ENCODE measurements around the gene CREBL2.
"Not testable (repeated sequence)": the region's sequence is repeated elsewhere in the genome, so short reads cannot be mapped to it uniquely, and the experiment has no call there.

Gene CREBL2

GRCh38 chr12:12609692-12610091, 2.0 kb upstream of the CREBL2 start:
- POLR2A ChIA-PET = no interaction called here
- no peak for TF ChIP-seq CTCF (IDR thresholded peaks at IDR 0.05; ENCODE audit: control extremely low read depth, extremely low read depth, low read depth, missing control alignments)
- DNase-seq (ENCODE audit: extremely low spot score) = no peak
- CTCF ChIA-PET = interaction anchor here (1.6 to 3.6 kb wide), 2 partner anchors 45 to 233 kb away, joined by 6 to 15 read pairs; no protein-coding TSS in a partner anchor

GRCh38 chr12:12610711-12611110, 965 bp upstream of the CREBL2 start:
- DNase-seq (ENCODE audit: extremely low spot score) = no peak
- CTCF ChIA-PET = interaction anchor here (1.3 to 1.6 kb wide), 2 partner anchors 234 kb away, joined by 5 to 6 read pairs; no protein-coding TSS in a partner anchor
- POLR2A ChIA-PET = no interaction called here
- TF ChIP-seq CTCF (IDR thresholded peaks at IDR 0.05; ENCODE audit: control extremely low read depth, extremely low read depth, low read depth, missing control alignments) = no peak

- DNase-seq (ENCODE audit: extremely low spot score) = peak; percentile 30
- no peak for TF ChIP-seq CTCF (IDR thresholded peaks at IDR 0.05; ENCODE audit: control extremely low read depth, extremely low read depth, low read depth, missing control alignments)
- ChIA-PET CTCF (interaction anchor here (0.6 to 1.5 kb wide), 5 partner anchors 12 to 236 kb away, joined by 3 to 6 read pairs (median 4); no protein-coding TSS in a partner anchor), POLR2A (no interaction called here)
Observed at GRCh38 chr12:12612358-12612757, 682 bp downstream of the CREBL2 start.

GRCh38 chr12:12613344-12613743, 1.7 kb downstream of the CREBL2 start:
- CTCF ChIA-PET = interaction anchor here (1.1 to 1.7 kb wide), 2 partner anchors 13 to 32 kb away, joined by 3 to 4 read pairs; no protein-coding TSS in a partner anchor
- TF ChIP-seq CTCF (IDR thresholded peaks at IDR 0.05; ENCODE audit: control extremely low read depth, extremely low read depth, low read depth, missing control alignments) = no peak
- DNase-seq (ENCODE audit: extremely low spot score) = no peak
- POLR2A ChIA-PET = no interaction called here

- POLR2A ChIA-PET = no interaction called here
- no peak for TF ChIP-seq CTCF (IDR thresholded peaks at IDR 0.05; ENCODE audit: control extremely low read depth, extremely low read depth, low read depth, missing control alignments)
- CTCF ChIA-PET = interaction anchor here (0.9 to 2.1 kb wide), 5 partner anchors 10 to 41 kb away, joined by 3 to 7 read pairs (median 3); no protein-coding TSS in a partner anchor
- no peak for DNase-seq (ENCODE audit: extremely low spot score)
Observed at GRCh38 chr12:12614342-12614741, 2.7 kb downstream of the CREBL2 start.

GRCh38 chr12:12616512-12617310, 5.0 kb downstream of the CREBL2 start:
- ChIA-PET CTCF (interaction anchor here (1.1 to 1.6 kb wide), 6 partner anchors 16 to 68 kb away, joined by 3 to 5 read pairs (median 3); no protein-coding TSS in a partner anchor), POLR2A (no interaction called here)
- DNase-seq (ENCODE audit: extremely low spot score) = no peak
- TF ChIP-seq CTCF (IDR thresholded peaks at IDR 0.05; ENCODE audit: control extremely low read depth, extremely low read depth, low read depth, missing control alignments) = no peak

- POLR2A ChIA-PET; DNase-seq (ENCODE audit: extremely low spot score); CTCF ChIA-PET: not testable (repeated sequence)
Observed at GRCh38 chr12:12618064-12618463, 6.4 kb downstream of the CREBL2 start.

Measured in GM10248 (cell line).